ENCODE measurements around the gene ZNRF2. TPM values are rescaled to one million over a fixed set of nuclear protein-coding genes. Genes with fewer than 3 reads are reported as not detected.

The ZNRF2 gene
- total RNA-seq, 4 donors from 2014 or later = 60.8 to 83.0 (median 69.6) TPM

GRCh38 chr7:30344513-30344912 lies 60.1 kb downstream of the ZNRF2 start:
- no peak for DNase-seq
- 63% methylated on average over 1 of the region's 1 CpG; no CpG with 5 or more reads in 1 of the 2 donors for WGBS, 2 donors (ENCODE audit: low coverage in 1 of 2)
- H3K9me3 ChIP-seq = peaks cover 0 to 3% of the 10 kb centered on the region in 2 donors
- no peak overlapping the region for H3K27ac ChIP-seq
- in situ Hi-C loops (cut with MboI; ENCODE audit: low pct_ligation_motif_present in 1 of 4, low pct_unique_long_range_greater_than_20kb in 1 of 4, low sequenced_read_pairs in 3 of 4) = no loop called here
- H3K4me3 ChIP-seq = no peak overlapping the region
- peaks cover 4 to 30% (median 14%) of the 10 kb centered on the region in 4 donors for H3K4me1 ChIP-seq
- no peak for TF ChIP-seq POLR2A (IDR thresholded peaks at IDR 0.05)
- TF ChIP-seq EP300 (IDR thresholded peaks at IDR 0.05; ENCODE audit: low read depth) = no peak
- TF ChIP-seq POLR2AphosphoS5 (IDR thresholded peaks at IDR 0.05) = no peak
- TF ChIP-seq CTCF (IDR thresholded peaks at IDR 0.05) = no peak
- H3K36me3 ChIP-seq = no peaks in the 10 kb centered on the region
- intact Hi-C loops (cut with DNase I; ENCODE audit: low total_unique reads) = no loop called here
- H3K27me3 ChIP-seq = no peaks in the 10 kb centered on the region

GRCh38 chr7:30347226-30348082 lies 63.1 kb downstream of the ZNRF2 start:
- H3K27me3 ChIP-seq = no peaks in the 10 kb centered on the region
- no peaks in the 10 kb centered on the region for H3K36me3 ChIP-seq
- DNase-seq = no peak
- no peak overlapping the region for H3K4me3 ChIP-seq
- in situ Hi-C loops (cut with MboI; ENCODE audit: low pct_ligation_motif_present in 1 of 4, low pct_unique_long_range_greater_than_20kb in 1 of 4, low sequenced_read_pairs in 3 of 4) = no loop called here
- peak overlapping the region; percentile 37 to 65 (median 53) for H3K27ac ChIP-seq
- intact Hi-C loops (cut with DNase I; ENCODE audit: low total_unique reads) = no loop called here
- TF ChIP-seq POLR2AphosphoS5 (IDR thresholded peaks at IDR 0.05) (no peak), POLR2A (IDR thresholded peaks at IDR 0.05) (no peak), CTCF (IDR thresholded peaks at IDR 0.05) (no peak), EP300 (IDR thresholded peaks at IDR 0.05; ENCODE audit: low read depth) (no peak)
- H3K9me3 ChIP-seq = no peaks in the 10 kb centered on the region
- WGBS, 2 donors (ENCODE audit: low coverage in 1 of 2) = 77 to 78% methylated on average over 2 of the region's 2 CpGs
- peaks cover 9 to 50% (median 21%) of the 10 kb centered on the region in 4 donors for H3K4me1 ChIP-seq

- TF ChIP-seq EP300 (IDR thresholded peaks at IDR 0.05; ENCODE audit: low read depth) (no peak), POLR2AphosphoS5 (IDR thresholded peaks at IDR 0.05) (peak in 2 of 3 donors; percentile 8 to 29)
- DNase-seq = no peak
- H3K36me3 ChIP-seq = no peaks in the 10 kb centered on the region
- no peaks in the 10 kb centered on the region for H3K27me3 ChIP-seq
- intact Hi-C loops (cut with DNase I; ENCODE audit: low total_unique reads) = no loop called here
- peaks cover 9 to 52% (median 21%) of the 10 kb centered on the region in 4 donors for H3K4me1 ChIP-seq
- no peaks in the 10 kb centered on the region for H3K9me3 ChIP-seq
- WGBS, 2 donors (ENCODE audit: low coverage in 1 of 2) = 48 to 57% methylated on average over 2 of the region's 2 CpGs
- in situ Hi-C loops (cut with MboI; ENCODE audit: low pct_ligation_motif_present in 1 of 4, low pct_unique_long_range_greater_than_20kb in 1 of 4, low sequenced_read_pairs in 3 of 4) = no loop called here
- H3K4me3 ChIP-seq = no peak overlapping the region
- peak overlapping the region; percentile 49 to 74 (median 54) for H3K27ac ChIP-seq
Measured at GRCh38 chr7:30348083-30348560, 63.7 kb downstream of the ZNRF2 start.

GRCh38 chr7:30349170-30349569 lies 64.8 kb downstream of the ZNRF2 start:
- intact Hi-C loops (cut with DNase I; ENCODE audit: low total_unique reads) = no loop called here
- Histone ChIP-seq H3K4me1 (peaks cover 9 to 52% (median 21%) of the 10 kb centered on the region in 4 donors), H3K4me3 (no peak overlapping the region), H3K36me3 (no peaks in the 10 kb centered on the region), H3K27ac (peak overlapping the region in 3 of 4 donors; percentile 49 to 74 (median 58)), H3K27me3 (no peaks in the 10 kb centered on the region), H3K9me3 (no peaks in the 10 kb centered on the region)
- WGBS, 2 donors (ENCODE audit: low coverage in 1 of 2) = 86 to 88% methylated on average over 3 of the region's 3 CpGs
- no peak for DNase-seq
- in situ Hi-C loops (cut with MboI; ENCODE audit: low pct_ligation_motif_present in 1 of 4, low pct_unique_long_range_greater_than_20kb in 1 of 4, low sequenced_read_pairs in 3 of 4) = no loop called here
- TF ChIP-seq CTCF (IDR thresholded peaks at IDR 0.05) = no peak
- TF ChIP-seq EP300 (IDR thresholded peaks at IDR 0.05; ENCODE audit: low read depth) = no peak
- TF ChIP-seq POLR2AphosphoS5 (IDR thresholded peaks at IDR 0.05) = no peak
- no peak for TF ChIP-seq POLR2A (IDR thresholded peaks at IDR 0.05)

All from transverse colon (tissue), 4 donors.